Sigmoid colon (tissue), 7 donors: ENCODE results near the gene CYSLTR2. TPM values are rescaled to one million over a fixed set of nuclear protein-coding genes. Genes with fewer than 3 reads are reported as not detected.

Experiments used
- DNase-seq: peaks from one replicate; pipeline ENCODE4 v3.0.0-alpha.2; 2019
- H3K27ac ChIP-seq, 4 donors: fragments of 200-600 bp; sonication (generic); one replicate each; pipeline ENCODE4 v1.5.1; 2016 to 2019; ENCODE audit warnings: mild to moderate bottlenecking in 1 of 4
- H3K27me3 ChIP-seq, 3 donors: fragments of 200-600 bp; sonication (generic); one replicate each; pipeline ENCODE4 v1.5.1; 2019; ENCODE audit warnings: mild to moderate bottlenecking in 1 of 3
- H3K36me3 ChIP-seq, 4 donors: fragments of 200-600 bp; sonication (generic); one replicate each; pipeline ENCODE4 v1.5.1; 2016 to 2019
- H3K4me1 ChIP-seq, 4 donors: fragments of 200-600 bp; sonication (generic); one replicate each; pipeline ENCODE4 v1.5.1; 2017 to 2019
- H3K4me3 ChIP-seq, 4 donors: fragments of 200-600 bp; sonication (generic); one replicate each; pipeline ENCODE4 v1.5.1; 2017 to 2019; ENCODE audit warnings: mild to moderate bottlenecking in 2 of 4, moderate library complexity in 1 of 4
- H3K9me3 ChIP-seq, 4 donors: fragments of 200-600 bp in 3 of 4; sonication (generic) in 3 of 4; one replicate each; pipeline versions ENCODE4 v1.5.1 to v1.6.1; 2013 to 2019
- CTCF ChIP-seq, 4 experiments: fragments of 450-650 bp in 3 of 4; fragments of 200-600 bp in 1 of 4; IDR thresholded peaks; one replicate each; pipeline ENCODE4 v1.5.1; 2016 to 2019; ENCODE audit warnings: antibody characterized with exemption in 4 of 4, mild to moderate bottlenecking in 3 of 4, moderate library complexity in 2 of 4
- EP300 ChIP-seq, 4 donors: sonication (generic); formaldehyde crosslinking; IDR thresholded peaks; one replicate each; pipeline ENCODE4 v1.6.1; 2017; ENCODE audit warnings: antibody characterized with exemption in 4 of 4
- POLR2A ChIP-seq, 2 donors: fragments of 450-650 bp; IDR thresholded peaks; one replicate each; pipeline ENCODE4 v1.6.1; 2016; ENCODE audit warnings: antibody characterized with exemption in 2 of 2, mild to moderate bottlenecking in 2 of 2, moderate library complexity in 2 of 2
- POLR2AphosphoS5 ChIP-seq, 4 donors: sonication (generic); formaldehyde crosslinking; IDR thresholded peaks; one replicate each; pipeline ENCODE4 v1.6.1; 2017; ENCODE audit warnings: antibody characterized with exemption in 4 of 4
- WGBS, 2 donors: extraction: QIAGEN DNeasy Blood & Tissue Kit; methylation state at CpG; one replicate each; pipeline ENCODE4 v1.1.7; 2013; 5-methylcytosine and 5-hydroxymethylcytosine counted together
- intact Hi-C: fragments of 100-400 bp; cut with DNase I; formaldehyde crosslinking; loops from one replicate; pipeline ENCODE4 v1.15.1; 2023
- polyA plus RNA-seq, 3 donors: library from polyadenylated mRNA; stranded (reverse); fragments of 200-250 nt; gene quantifications; one replicate each; pipeline ENCODE4 v1.2.3, GENCODE V29; 2013
- total RNA-seq, 4 donors: library from RNA; depleted of rRNA; stranded (reverse); fragments of >200 nt; gene quantifications; one replicate each; pipeline ENCODE4 v1.1.0, GENCODE V29; 2016
- donor health status: healthy with polysubstance abuse.
- donor health status: Bipolar disorder and iron deficiency.
- donor health status: healthy.

Gene CYSLTR2
- total and polyA plus RNA-seq, 7 donors, result 0.28 to 2.0 (median 0.91) TPM; not detected in 1

DNA sequence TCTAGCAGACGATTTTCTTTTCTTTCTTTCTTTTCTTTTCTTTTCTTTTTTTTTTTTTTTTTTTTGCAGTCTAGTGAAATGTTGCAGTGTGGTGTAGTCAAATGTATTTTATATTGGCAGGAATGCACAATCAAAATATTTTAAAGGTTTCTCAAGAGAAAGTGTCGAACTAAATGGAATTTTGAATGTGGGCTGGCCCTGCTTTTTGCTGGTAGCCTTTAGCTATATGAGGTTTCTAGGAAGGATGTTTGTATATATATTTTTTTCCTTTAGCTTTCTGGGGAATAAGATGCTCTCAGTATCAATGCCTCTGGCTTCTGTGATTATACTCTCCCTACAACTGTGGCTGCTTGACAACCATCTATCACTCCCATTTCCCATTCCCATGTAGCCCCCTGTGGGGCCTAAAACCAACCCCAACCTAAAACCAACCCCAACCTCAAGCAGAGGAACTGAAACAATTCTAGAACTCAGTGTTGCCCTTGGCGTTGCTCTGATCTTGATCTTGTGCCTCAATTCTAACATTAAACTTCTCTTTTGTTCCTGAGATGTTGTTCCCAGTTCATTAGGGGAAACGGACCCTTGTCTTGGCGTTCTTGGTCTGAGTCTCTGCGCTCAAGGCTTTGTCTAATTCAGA, 27.1 kb downstream of the CYSLTR2 start:
- H3K4me1 ChIP-seq, result no peaks in the 10 kb centered on the region
- no peaks in the 10 kb centered on the region for H3K9me3 ChIP-seq
- H3K27ac ChIP-seq, result no peak overlapping the region
- intact Hi-C loops, result no loop called here
- no peaks in the 10 kb centered on the region for H3K27me3 ChIP-seq
- no peak overlapping the region for H3K4me3 ChIP-seq
- DNase-seq, result no peak
- WGBS, 2 donors, result 83 to 86% methylated on average over 6 of the region's 6 CpGs
- no peak for TF ChIP-seq POLR2A (IDR thresholded peaks at IDR 0.05)
- TF ChIP-seq CTCF (IDR thresholded peaks at IDR 0.05), result no peak
- TF ChIP-seq POLR2AphosphoS5 (IDR thresholded peaks at IDR 0.05), result no peak
- TF ChIP-seq EP300 (IDR thresholded peaks at IDR 0.05), result no peak
- H3K36me3 ChIP-seq, result no peaks in the 10 kb centered on the region

DNA sequence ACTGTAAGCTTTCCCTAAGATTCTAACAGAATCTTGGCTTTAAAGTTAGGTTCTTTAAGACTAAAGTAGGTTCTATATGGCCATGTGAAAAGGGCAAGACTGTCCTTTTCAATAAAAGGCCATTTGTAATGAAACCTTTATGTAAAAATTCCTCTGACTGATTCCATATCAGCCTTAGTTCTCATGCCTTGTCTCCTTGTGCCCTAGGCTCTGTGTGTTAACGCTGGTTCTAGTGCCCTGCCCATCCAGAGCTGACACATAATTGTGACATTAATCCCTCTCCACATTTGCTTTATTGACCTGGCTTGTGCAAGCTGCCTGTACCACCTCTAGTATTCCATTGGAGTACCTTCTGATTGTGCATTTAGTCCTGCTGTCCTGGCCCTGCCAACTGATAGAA, 28.2 kb downstream of the CYSLTR2 start:
- DNase-seq, result no peak
- TF ChIP-seq POLR2AphosphoS5 (IDR thresholded peaks at IDR 0.05) (no peak), POLR2A (IDR thresholded peaks at IDR 0.05) (no peak), CTCF (IDR thresholded peaks at IDR 0.05) (no peak), EP300 (IDR thresholded peaks at IDR 0.05) (no peak)
- H3K36me3 ChIP-seq, result no peaks in the 10 kb centered on the region
- no peak overlapping the region for H3K4me3 ChIP-seq
- intact Hi-C loops, result no loop called here
- H3K4me1 ChIP-seq, result peaks cover 0 to 3% (median 0%) of the 10 kb centered on the region in 4 donors
- no peaks in the 10 kb centered on the region for H3K27me3 ChIP-seq
- 70 to 92% methylated on average over 1 of the region's 1 CpG for WGBS, 2 donors
- no peak overlapping the region for H3K27ac ChIP-seq
- no peaks in the 10 kb centered on the region for H3K9me3 ChIP-seq

GRCh38 chr13:48682436-48682835, 28.7 kb downstream of the CYSLTR2 start:
- no peaks in the 10 kb centered on the region for H3K36me3 ChIP-seq
- no peak overlapping the region for H3K27ac ChIP-seq
- H3K27me3 ChIP-seq, result no peaks in the 10 kb centered on the region
- no peak for TF ChIP-seq EP300 (IDR thresholded peaks at IDR 0.05)
- TF ChIP-seq POLR2AphosphoS5 (IDR thresholded peaks at IDR 0.05), result no peak
- TF ChIP-seq CTCF (IDR thresholded peaks at IDR 0.05), result no peak
- intact Hi-C loops, result no loop called here
- peaks cover 0 to 4% (median 0%) of the 10 kb centered on the region in 4 donors for H3K4me1 ChIP-seq
- no peak for DNase-seq
- WGBS, 2 donors, result 76 to 78% methylated on average over 2 of the region's 2 CpGs
- H3K4me3 ChIP-seq, result no peak overlapping the region
- H3K9me3 ChIP-seq, result no peaks in the 10 kb centered on the region

- 83 to 88% methylated on average over 3 of the region's 3 CpGs for WGBS, 2 donors
- no peak overlapping the region for H3K4me3 ChIP-seq
- intact Hi-C loops, result no loop called here
Measured at GRCh38 chr13:48686636-48687210, 33.0 kb downstream of the CYSLTR2 start.

More at GRCh38 chr13:48686636-48687210, 33.0 kb downstream of the CYSLTR2 start:
- no peak for DNase-seq
- no peak for TF ChIP-seq CTCF (IDR thresholded peaks at IDR 0.05)
- peak in 1 of 4 donors; percentile 33 for TF ChIP-seq POLR2AphosphoS5 (IDR thresholded peaks at IDR 0.05)
- Histone ChIP-seq H3K9me3 (no peaks in the 10 kb centered on the region), H3K4me1 (peaks cover 0 to 4% (median 0%) of the 10 kb centered on the region in 4 donors), H3K36me3 (no peaks in the 10 kb centered on the region), H3K27me3 (no peaks in the 10 kb centered on the region), H3K27ac (no peak overlapping the region)
